GM19238 (cell line): Measurements from ENCODE around the gene SNX15.
A peak's percentile ranks its signal among the peaks of the same experiment; 100 is the strongest.
"Not testable (repeated sequence)": the region's sequence is repeated elsewhere in the genome, so short reads cannot be mapped to it uniquely, and the experiment has no call there.

Experiments
- DNase-seq: peaks from one replicate; pipeline ENCODE4 v3.0.0; 2011; ENCODE audit warnings: low spot score; ENCODE audit not compliant: insufficient read length

Gene SNX15

GRCh38 chr11:65027213-65028067, at the start of gene SNX15:
Gene SNX15, plus strand, starts transcription at chr11:65027439. Its CDS starts 99 bp downstream, at chr11:65027538.
- DNase-seq, result peak; percentile 90

- not testable (repeated sequence) for DNase-seq
These were observed 43.9 kb upstream of the SNX15 start for GRCh38 chr11:64983339-64983738.

- DNase-seq, result no peak
These were observed 39.0 kb upstream of the SNX15 start for GRCh38 chr11:64987998-64988854.

GRCh38 chr11:64989416-64989815, 37.8 kb upstream of the SNX15 start:
- DNase-seq, result no peak

GRCh38 chr11:64990222-64990923, 36.9 kb upstream of the SNX15 start:
- DNase-seq, result no peak

GRCh38 chr11:64994318-64994717, 32.9 kb upstream of the SNX15 start:
- DNase-seq, result no peak

GRCh38 chr11:64996327-64996709, 30.9 kb upstream of the SNX15 start:
- DNase-seq, result no peak

- peak; percentile 58 for DNase-seq
These were observed 30.4 kb upstream of the SNX15 start, which contains the start of gene BATF2 for GRCh38 chr11:64996710-64997380. Gene BATF2, minus strand, starts transcription at chr11:64996971. Its CDS starts 57 bp downstream, at chr11:64996914.

GRCh38 chr11:64998141-64998540, 29.1 kb upstream of the SNX15 start:
- DNase-seq, result no peak

GRCh38 chr11:64998690-64999431, 28.4 kb upstream of the SNX15 start:
- DNase-seq, result no peak

- no peak for DNase-seq
These were observed 27.8 kb upstream of the SNX15 start for GRCh38 chr11:64999478-64999877.

GRCh38 chr11:65002706-65003105, 24.5 kb upstream of the SNX15 start:
- DNase-seq, result no peak

GRCh38 chr11:65003282-65003681, 24.0 kb upstream of the SNX15 start:
- DNase-seq, result no peak

GRCh38 chr11:65003968-65004367, 23.3 kb upstream of the SNX15 start:
- DNase-seq, result not testable (repeated sequence)

- no peak for DNase-seq
These were observed 19.2 kb upstream of the SNX15 start for GRCh38 chr11:65008016-65008415.

- no peak for DNase-seq
These were observed 18.4 kb upstream of the SNX15 start for GRCh38 chr11:65008873-65009272.

GRCh38 chr11:65013130-65013887, 13.9 kb upstream of the SNX15 start:
- peak; percentile 97 for DNase-seq

- peak; percentile 98 for DNase-seq
These were observed 13.1 kb upstream of the SNX15 start, which contains the start of gene ARL2 for GRCh38 chr11:65013888-65014725. Gene ARL2, plus strand, starts transcription at chr11:65014160. Its CDS starts 48 bp downstream, at chr11:65014208.
